IMR-90 (cell line): ENCODE measurements around the gene DOCK1. TPM values are rescaled to one million over a fixed set of nuclear protein-coding genes. Genes with fewer than 3 reads are reported as not detected.

Experiments
- ATAC-seq: fragments of 200-7000 bp; cut with Tn5 transposase; 2 replicates; pipeline ENCODE4 v1.9.1; 2020; ENCODE audit warnings: low read depth, mild to moderate bottlenecking, moderate library complexity
- BruUV-seq: library from RNA; stranded (reverse); fragments of 400-500 nt; replicated peaks from 2 replicates; lab custom pipeline; 2021; lab: Mats Ljungman, UMichigan
- CTCF ChIA-PET: fragments of 300-600 bp; formaldehyde crosslinking; extraction: SDS; loops from one replicate; lab custom pipeline; 2021; ENCODE audit warnings: antibody characterized with exemption; lab: Yijun Ruan, JAX
- POLR2A ChIA-PET: fragments of 300-600 bp; sonication (Branson Sonifier 250); formaldehyde crosslinking; loops from one replicate; lab custom pipeline; 2022; ENCODE audit warnings: antibody characterized with exemption; ENCODE audit not compliant: unreplicated experiment; lab: Charles Lee
- DNase-seq: peaks from one replicate; pipeline ENCODE4 v3.0.0; 2013
- H2AFZ ChIP-seq: replicated peaks from 2 replicates; pipeline ENCODE3; 2013; ENCODE audit warnings: low read length, mild to moderate bottlenecking; ENCODE audit not compliant: poor library complexity
- H2AK5ac ChIP-seq: 2 replicates; pipeline ENCODE4 v1.6.1; 2013; ENCODE audit warnings: low read depth, low read length, inconsistent platforms
- H2AK9ac ChIP-seq: replicated peaks from 2 replicates; pipeline ENCODE3; 2013; ENCODE audit warnings: mild to moderate bottlenecking, low read depth, low read length, moderate library complexity; ENCODE audit not compliant: poor library complexity
- H2BK120ac ChIP-seq: 2 replicates; pipeline ENCODE4 v1.6.1; 2013; ENCODE audit warnings: low read depth, low read length, inconsistent platforms
- H2BK15ac ChIP-seq: 3 replicates; pipeline ENCODE4 v1.6.1; 2013; ENCODE audit warnings: low read depth, low read length, inconsistent platforms
- H2BK20ac ChIP-seq: 2 replicates; pipeline ENCODE4 v1.6.1; 2013; ENCODE audit warnings: low read depth, mild to moderate bottlenecking, inconsistent platforms, low read length, moderate library complexity
- H2BK5ac ChIP-seq: 2 replicates; pipeline ENCODE4 v1.6.1; 2013; ENCODE audit warnings: mild to moderate bottlenecking, low read depth, low read length, inconsistent platforms; ENCODE audit not compliant: poor library complexity, severe bottlenecking
- H3K14ac ChIP-seq: replicated peaks from 2 replicates; pipeline ENCODE4 v1.6.1; 2013; ENCODE audit warnings: low read depth, low read length, inconsistent platforms
- H3K18ac ChIP-seq: 2 replicates; pipeline ENCODE4 v1.6.1; 2013; ENCODE audit warnings: low read depth, low read length, control low read depth
- H3K23ac ChIP-seq: 2 replicates; pipeline ENCODE4 v1.6.1; 2013; ENCODE audit warnings: low read depth, low read length, inconsistent platforms
- H3K27ac ChIP-seq: 2 replicates; pipeline ENCODE4 v1.5.1; 2013; ENCODE audit warnings: mild to moderate bottlenecking, control low read depth, low read length; ENCODE audit not compliant: insufficient read depth
- H3K27me3 ChIP-seq: 2 replicates; pipeline ENCODE4 v1.6.1; 2013; ENCODE audit warnings: low read length; ENCODE audit not compliant: control insufficient read depth, insufficient read depth
- H3K36me3 ChIP-seq: 2 replicates; pipeline ENCODE4 v1.6.1; 2013; ENCODE audit warnings: low read length, mixed read lengths; ENCODE audit not compliant: control insufficient read depth, insufficient read depth
- H3K4ac ChIP-seq: 2 replicates; pipeline ENCODE4 v1.6.1; 2013; ENCODE audit warnings: low read depth, low read length, inconsistent platforms
- H3K4me1 ChIP-seq: 2 replicates; pipeline ENCODE4 v1.6.1; 2013; ENCODE audit warnings: low read length, mixed read lengths; ENCODE audit not compliant: control insufficient read depth, insufficient read depth
- H3K4me2 ChIP-seq: 2 replicates; pipeline ENCODE4 v1.6.1; 2013; ENCODE audit warnings: low read depth, mild to moderate bottlenecking, control low read depth, low read length, moderate library complexity
- H3K4me3 ChIP-seq: 2 replicates; pipeline ENCODE4 v1.5.1; 2013; ENCODE audit warnings: low read depth, mild to moderate bottlenecking, control low read depth, low read length, moderate library complexity; ENCODE audit not compliant: insufficient read depth
- H3K56ac ChIP-seq: 2 replicates; pipeline ENCODE4 v1.6.1; 2013; ENCODE audit warnings: low read length, inconsistent platforms; ENCODE audit not compliant: insufficient read depth; ENCODE audit errors: extremely low read depth
- H3K79me1 ChIP-seq, 2 experiments: 2 replicates each; pipeline ENCODE4 v1.6.1; 2013; ENCODE audit warnings: low read length in 2 of 2, inconsistent platforms in 1 of 2, low read depth in 1 of 2
- H3K9ac ChIP-seq: 2 replicates; pipeline ENCODE4 v1.6.1; 2013; ENCODE audit warnings: low read depth, low read length, control low read depth
- H3K9me1 ChIP-seq: 2 replicates; pipeline ENCODE4 v1.6.1; 2013; ENCODE audit warnings: low read length, inconsistent platforms; ENCODE audit not compliant: insufficient read depth
- H3K9me3 ChIP-seq: 2 replicates; pipeline ENCODE4 v1.6.1; 2013; ENCODE audit warnings: low read length; ENCODE audit not compliant: control insufficient read depth, insufficient read depth
- H4K20me1 ChIP-seq: 2 replicates; pipeline ENCODE4 v1.6.1; 2013; ENCODE audit warnings: low read length, inconsistent platforms; ENCODE audit not compliant: insufficient read depth
- H4K5ac ChIP-seq: 2 replicates; pipeline ENCODE4 v1.6.1; 2013; ENCODE audit warnings: mild to moderate bottlenecking, low read depth, low read length, control low read depth
- H4K8ac ChIP-seq, 2 experiments: 2 replicates each; pipeline ENCODE4 v1.6.1; 2013; ENCODE audit warnings: low read depth in 2 of 2, low read length in 2 of 2, control low read depth in 1 of 2, inconsistent platforms in 1 of 2
- H4K91ac ChIP-seq: 2 replicates; pipeline ENCODE4 v1.6.1; 2013; ENCODE audit warnings: low read depth, low read length, inconsistent platforms; ENCODE audit not compliant: insufficient read depth
- BHLHE40 ChIP-seq: fragments of 150-350 bp; IDR thresholded peaks from 2 replicates; pipeline ENCODE4 v1.6.1; 2016; ENCODE audit warnings: mild to moderate bottlenecking, low read depth, low read length
- CEBPB ChIP-seq: IDR thresholded peaks from 2 replicates; pipeline ENCODE4 v1.6.1; 2012; ENCODE audit warnings: low read depth, low read length, improper control_type of control experiment
- CHD1 ChIP-seq: IDR thresholded peaks from 2 replicates; pipeline ENCODE4 v1.6.1; 2012; ENCODE audit warnings: low read depth, low read length, improper control_type of control experiment
- CTCF ChIP-seq: conservative IDR thresholded peaks from 2 replicates; pipeline ENCODE4 v1.5.1; 2012; ENCODE audit warnings: mild to moderate bottlenecking, low read depth, low read length, improper control_type of control experiment
- FOS ChIP-seq: fragments of 150-350 bp; IDR thresholded peaks from 2 replicates; pipeline ENCODE4 v1.6.1; 2016; ENCODE audit warnings: low read depth, low read length
- MAFK ChIP-seq: IDR thresholded peaks from 2 replicates; pipeline ENCODE4 v1.6.1; 2012; ENCODE audit warnings: low read depth, low read length, improper control_type of control experiment
- MAZ ChIP-seq: IDR thresholded peaks from 2 replicates; pipeline ENCODE4 v1.6.1; 2012; ENCODE audit warnings: low read depth, mild to moderate bottlenecking, low read length, improper control_type of control experiment, moderate library complexity, borderline replicate concordance
- MXI1 ChIP-seq: IDR thresholded peaks from 2 replicates; pipeline ENCODE4 v1.6.1; 2012; ENCODE audit warnings: low read depth, mild to moderate bottlenecking, low read length, moderate library complexity, borderline replicate concordance
- NFE2L2 ChIP-seq: fragments of 150-350 bp; IDR thresholded peaks from 2 replicates; pipeline ENCODE4 v1.6.1; 2016; ENCODE audit warnings: low read depth, mild to moderate bottlenecking, low read length
- POLR2A ChIP-seq: IDR thresholded peaks from 2 replicates; pipeline ENCODE4 v1.6.1; 2012; ENCODE audit warnings: mild to moderate bottlenecking, low read depth, low read length
- RAD21 ChIP-seq: IDR thresholded peaks from 2 replicates; pipeline ENCODE4 v1.6.1; 2012; ENCODE audit warnings: low read length, improper control_type of control experiment
- RCOR1 ChIP-seq: IDR thresholded peaks from 2 replicates; pipeline ENCODE4 v1.6.1; 2012; ENCODE audit warnings: mild to moderate bottlenecking, low read length, improper control_type of control experiment; ENCODE audit not compliant: insufficient replicate concordance
- RFX5 ChIP-seq: IDR thresholded peaks from 2 replicates; pipeline ENCODE4 v1.8.0; 2012; ENCODE audit warnings: low read depth, mild to moderate bottlenecking, low read length, moderate library complexity
- SMC3 ChIP-seq: fragments of 150-350 bp; IDR thresholded peaks from 2 replicates; pipeline ENCODE4 v1.6.1; 2016; ENCODE audit warnings: low read depth, mild to moderate bottlenecking, antibody characterized with exemption, low read length, moderate library complexity
- WGBS, 2 experiments: methylation state at CpG; one replicate each; pipeline versions ENCODE4 v1.1.5 to v1.1.7; 2013; ENCODE audit warnings: missing lambda C conversion rate in 2 of 2; ENCODE audit not compliant: insufficient read length in 1 of 2; ENCODE audit errors: extremely low coverage in 2 of 2; 5-methylcytosine and 5-hydroxymethylcytosine counted together
- dilution Hi-C: fragments of 300-500 bp; cut with HindIII; formaldehyde crosslinking; loops from one replicate; pipeline ENCODE4 v1.14.3; 2018; ENCODE audit warnings: low sequenced_read_pairs; ENCODE audit not compliant: unreplicated experiment
- in situ Hi-C: fragments of 300-500 bp; cut with MboI; formaldehyde crosslinking; loops from 3 replicates; pipeline ENCODE4 v1.14.3; 2019; ENCODE audit warnings: low sequenced_read_pairs, inconsistent platforms, mixed read lengths
- intact Hi-C: fragments of 100-400 bp; cut with micrococcal nuclease; formaldehyde crosslinking; loops from 2 replicates; pipeline ENCODE4 v1.10.0; 2022
- polyA plus RNA-seq, 3 experiments: library from polyadenylated mRNA; depleted of rRNA; stranded (reverse); fragments of >200 nt; gene quantifications; 2 replicates each; pipeline ENCODE4 v1.2.3, GENCODE V29; 2012; ENCODE audit warnings: low replicate concordance in 1 of 3
- total RNA-seq: library from RNA; depleted of rRNA; stranded (reverse); fragments of >200 nt; gene quantifications from 2 replicates; pipeline ENCODE4 v1.2.3, GENCODE V29; 2012
- TF ChIP-seq, protein P1 (sequence below): fragments of 150-350 bp; IDR thresholded peaks from 2 replicates; pipeline ENCODE4 v1.6.1; 2016; ENCODE audit warnings: low read depth, mild to moderate bottlenecking, low read length, moderate library complexity, borderline replicate concordance
- TF ChIP-seq, protein P2 (sequence below): fragments of 150-350 bp; IDR thresholded peaks from 2 replicates; pipeline ENCODE4 v1.6.1; 2017; ENCODE audit warnings: mild to moderate bottlenecking, antibody characterized with exemption, low read length, low read depth

Gene DOCK1
- total and polyA plus RNA-seq, 2 of the 4 experiments (the other 2 are of a cell fraction): 28.2 to 71.0 TPM

- DNase-seq: no peak
- CTCF ChIA-PET: no interaction called here
Observed at GRCh38 chr10:126913316-126913715, 8.1 kb downstream of the DOCK1 start.

More at GRCh38 chr10:126913316-126913715, 8.1 kb downstream of the DOCK1 start:
- Histone ChIP-seq H3K36me3 (peaks cover 6% of the 10 kb centered on the region), H3K23ac (no peak overlapping the region), H3K4me2 (no peak overlapping the region), H3K14ac (no peak overlapping the region), H2BK5ac (no peak overlapping the region), H3K27me3 (no peaks in the 10 kb centered on the region), H3K4me1 (peaks cover 8% of the 10 kb centered on the region; the same call in 1 of the 2 replicates), H2BK15ac (no peak overlapping the region), H4K8ac (no peak overlapping the region), H4K5ac (no peak overlapping the region), H2AK9ac (no peak overlapping the region), H3K9me3 (0 out of 2 replicates have a peak, but pooled peaks cover 1% of the 10 kb centered on the region), H3K18ac (no peak overlapping the region), H3K4ac (no peak overlapping the region), H3K27ac (no peak overlapping the region), H2BK120ac (no peak overlapping the region), H3K79me1 (peaks cover 40 to 94% of the 10 kb centered on the region in 2 experiments), H3K9me1 (peaks cover 21% of the 10 kb centered on the region), H2AK5ac (no peak overlapping the region), H3K4me3 (no peak overlapping the region), H3K9ac (no peak overlapping the region), H3K56ac (no peak overlapping the region), H2AFZ (no peak overlapping the region), H4K91ac (no peak overlapping the region), H2BK20ac (no peak overlapping the region), H4K20me1 (peaks cover 94% of the 10 kb centered on the region)
- BruUV-seq: no TSS peak
- POLR2A ChIA-PET: no interaction called here
- dilution Hi-C loops (no loop called here), in situ Hi-C loops (no loop called here), intact Hi-C loops (no loop called here)
- no peak for TF ChIP-seq CTCF
- no peak for TF ChIP-seq MAFK
- TF ChIP-seq, protein P1, sequence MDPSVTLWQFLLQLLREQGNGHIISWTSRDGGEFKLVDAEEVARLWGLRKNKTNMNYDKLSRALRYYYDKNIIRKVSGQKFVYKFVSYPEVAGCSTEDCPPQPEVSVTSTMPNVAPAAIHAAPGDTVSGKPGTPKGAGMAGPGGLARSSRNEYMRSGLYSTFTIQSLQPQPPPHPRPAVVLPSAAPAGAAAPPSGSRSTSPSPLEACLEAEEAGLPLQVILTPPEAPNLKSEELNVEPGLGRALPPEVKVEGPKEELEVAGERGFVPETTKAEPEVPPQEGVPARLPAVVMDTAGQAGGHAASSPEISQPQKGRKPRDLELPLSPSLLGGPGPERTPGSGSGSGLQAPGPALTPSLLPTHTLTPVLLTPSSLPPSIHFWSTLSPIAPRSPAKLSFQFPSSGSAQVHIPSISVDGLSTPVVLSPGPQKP: no peak
- no peak for TF ChIP-seq BHLHE40
- TF ChIP-seq NFE2L2: no peak
- TF ChIP-seq CEBPB: no peak
- TF ChIP-seq SMC3: no peak
- no peak for TF ChIP-seq MAZ
- no peak for TF ChIP-seq RAD21
- no peak for TF ChIP-seq MXI1
- TF ChIP-seq, protein P2, sequence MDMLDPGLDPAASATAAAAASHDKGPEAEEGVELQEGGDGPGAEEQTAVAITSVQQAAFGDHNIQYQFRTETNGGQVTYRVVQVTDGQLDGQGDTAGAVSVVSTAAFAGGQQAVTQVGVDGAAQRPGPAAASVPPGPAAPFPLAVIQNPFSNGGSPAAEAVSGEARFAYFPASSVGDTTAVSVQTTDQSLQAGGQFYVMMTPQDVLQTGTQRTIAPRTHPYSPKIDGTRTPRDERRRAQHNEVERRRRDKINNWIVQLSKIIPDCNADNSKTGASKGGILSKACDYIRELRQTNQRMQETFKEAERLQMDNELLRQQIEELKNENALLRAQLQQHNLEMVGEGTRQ: no peak
- no peak for TF ChIP-seq CHD1
- no peak for TF ChIP-seq RCOR1
- TF ChIP-seq FOS: no peak
- no peak for TF ChIP-seq POLR2A
- no peak for TF ChIP-seq RFX5
- WGBS, 2 experiments: 82% methylated on average over 9 of the region's 11 CpGs; no CpG with 5 or more reads in 1 of the 2 experiments
- ATAC-seq: no peak
